Smooth muscle cell (in vitro differentiated cells): ENCODE measurements around the gene TGFBR3. TPM values are rescaled to one million over a fixed set of nuclear protein-coding genes. Genes with fewer than 3 reads are reported as not detected.

Experiments used
- DNase-seq: peaks from one replicate; lab custom pipeline; 2025; ENCODE audit not compliant: unreplicated experiment; lab: John Stamatoyannopoulos, UW
- H2AFZ ChIP-seq: fragments of 200-600 bp; sonication (generic); 2 replicates; pipeline ENCODE4 v1.6.0; 2016; ENCODE audit warnings: antibody characterized with exemption, low read depth, mild to moderate bottlenecking
- H3F3A ChIP-seq: fragments of 200-600 bp; sonication (generic); 2 replicates; pipeline ENCODE4 v1.6.0; 2017; ENCODE audit warnings: antibody characterized with exemption, low read depth
- H3K27ac ChIP-seq: fragments of 200-600 bp; sonication (generic); 2 replicates; pipeline ENCODE4 v1.5.1; 2016; ENCODE audit warnings: low read depth, mild to moderate bottlenecking
- H3K27me3 ChIP-seq: fragments of 200-600 bp; sonication (generic); 2 replicates; pipeline ENCODE4 v1.6.1; 2016; ENCODE audit warnings: low read depth, mild to moderate bottlenecking
- H3K36me3 ChIP-seq: fragments of 200-600 bp; sonication (generic); 2 replicates; pipeline ENCODE4 v1.5.1; 2016; ENCODE audit warnings: low read depth
- H3K4me1 ChIP-seq: fragments of 200-600 bp; sonication (generic); 2 replicates; pipeline ENCODE4 v1.5.1; 2016; ENCODE audit warnings: low read depth
- H3K4me2 ChIP-seq: fragments of 200-600 bp; sonication (generic); 2 replicates; pipeline ENCODE4 v1.6.0; 2016; ENCODE audit warnings: mild to moderate bottlenecking
- H3K4me3 ChIP-seq: fragments of 200-600 bp; sonication (generic); 2 replicates; pipeline ENCODE4 v1.5.1; 2016; ENCODE audit warnings: mild to moderate bottlenecking
- H3K79me2 ChIP-seq: fragments of 200-600 bp; sonication (generic); 2 replicates; pipeline ENCODE4 v1.6.0; 2016; ENCODE audit warnings: low read depth, mild to moderate bottlenecking
- H3K9ac ChIP-seq: fragments of 200-600 bp; sonication (generic); 2 replicates; pipeline ENCODE4 v1.6.0; 2016; ENCODE audit warnings: low read depth
- H3K9me3 ChIP-seq: fragments of 200-600 bp; sonication (generic); replicated peaks from 2 replicates; pipeline ENCODE4 v1.5.1; 2016; ENCODE audit warnings: low read depth
- H4K20me1 ChIP-seq: fragments of 200-600 bp; sonication (generic); 2 replicates; pipeline ENCODE4 v1.6.0; 2016; ENCODE audit warnings: low read depth
- WGBS: methylation state at CpG from one replicate; pipeline ENCODE4 v1.1.7; 2016; ENCODE audit warnings: low lambda C conversion rate; 5-methylcytosine and 5-hydroxymethylcytosine counted together
- polyA plus RNA-seq: library from polyadenylated mRNA; unstranded; fragments of >200 nt; fragmentation: Nextera tagmentation; extraction: Ambion mirVana; gene quantifications from 2 replicates; pipeline ENCODE4 v1.2.1, GENCODE V29; 2016
- total RNA-seq: library from RNA; depleted of rRNA; stranded (reverse); fragments of >200 nt; gene quantifications from 2 replicates; pipeline ENCODE4 v1.2.3, GENCODE V29; 2014
- TF ChIP-seq, protein P1 (sequence below): fragments of 200-600 bp; sonication (generic); IDR thresholded peaks from 2 replicates; pipeline ENCODE4 v1.5.1; 2017; ENCODE audit warnings: borderline replicate concordance, mild to moderate bottlenecking, antibody characterized with exemption; ENCODE audit not compliant: insufficient read depth, poor library complexity, severe bottlenecking

TGFBR3 gene
- total and polyA plus RNA-seq, 2 experiments from 2014 or later, result 68.3 to 112 TPM

DNA sequence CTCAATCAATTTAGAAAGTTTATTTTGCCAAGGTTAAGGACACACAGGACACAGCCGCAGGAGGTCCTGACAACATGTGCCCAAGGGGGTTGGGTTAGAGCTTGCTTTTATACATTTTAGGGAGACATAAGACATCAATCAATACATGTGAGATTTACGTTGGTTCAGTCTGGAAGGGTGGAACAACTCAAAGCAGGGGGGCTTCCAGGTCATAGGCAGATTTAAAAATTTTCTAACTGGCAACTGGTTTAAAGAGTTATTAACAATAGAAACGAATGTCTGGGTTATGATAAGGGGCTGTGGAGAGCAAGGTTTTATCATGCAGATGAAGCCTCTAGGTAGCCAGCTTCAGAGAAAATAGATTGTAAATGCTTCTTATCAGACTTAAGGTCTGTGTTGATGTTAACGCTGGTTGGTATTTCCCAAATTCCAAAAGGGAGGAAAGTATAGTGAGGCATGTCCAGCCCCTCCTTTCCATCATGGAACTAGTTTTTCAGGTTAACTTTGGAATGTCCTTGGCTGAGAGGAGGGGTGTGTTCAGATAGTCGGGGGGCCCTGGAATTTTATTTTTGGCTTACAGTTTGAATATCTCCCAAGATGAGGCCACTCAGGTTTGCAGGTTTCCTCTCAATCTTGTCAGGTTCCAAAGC is 31.0 kb upstream of the TGFBR3 start:
- Histone ChIP-seq H3K36me3 (no peaks in the 10 kb centered on the region), H3K79me2 (no peaks in the 10 kb centered on the region), H2AFZ (no peak overlapping the region), H3K4me3 (no peak overlapping the region), H3K9ac (no peak overlapping the region), H3K4me2 (no peak overlapping the region), H4K20me1 (no peaks in the 10 kb centered on the region), H3K27ac (no peak overlapping the region), H3K4me1 (no peaks in the 10 kb centered on the region), H3F3A (no peaks in the 10 kb centered on the region), H3K9me3 (no peaks in the 10 kb centered on the region), H3K27me3 (no peaks in the 10 kb centered on the region)
- DNase-seq, result no peak
- 54% methylated on average over 5 of the region's 5 CpGs for WGBS
- TF ChIP-seq, protein P1, sequence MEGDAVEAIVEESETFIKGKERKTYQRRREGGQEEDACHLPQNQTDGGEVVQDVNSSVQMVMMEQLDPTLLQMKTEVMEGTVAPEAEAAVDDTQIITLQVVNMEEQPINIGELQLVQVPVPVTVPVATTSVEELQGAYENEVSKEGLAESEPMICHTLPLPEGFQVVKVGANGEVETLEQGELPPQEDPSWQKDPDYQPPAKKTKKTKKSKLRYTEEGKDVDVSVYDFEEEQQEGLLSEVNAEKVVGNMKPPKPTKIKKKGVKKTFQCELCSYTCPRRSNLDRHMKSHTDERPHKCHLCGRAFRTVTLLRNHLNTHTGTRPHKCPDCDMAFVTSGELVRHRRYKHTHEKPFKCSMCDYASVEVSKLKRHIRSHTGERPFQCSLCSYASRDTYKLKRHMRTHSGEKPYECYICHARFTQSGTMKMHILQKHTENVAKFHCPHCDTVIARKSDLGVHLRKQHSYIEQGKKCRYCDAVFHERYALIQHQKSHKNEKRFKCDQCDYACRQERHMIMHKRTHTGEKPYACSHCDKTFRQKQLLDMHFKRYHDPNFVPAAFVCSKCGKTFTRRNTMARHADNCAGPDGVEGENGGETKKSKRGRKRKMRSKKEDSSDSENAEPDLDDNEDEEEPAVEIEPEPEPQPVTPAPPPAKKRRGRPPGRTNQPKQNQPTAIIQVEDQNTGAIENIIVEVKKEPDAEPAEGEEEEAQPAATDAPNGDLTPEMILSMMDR, result no peak

- H4K20me1 ChIP-seq, result no peaks in the 10 kb centered on the region
- H3K4me1 ChIP-seq, result no peaks in the 10 kb centered on the region
- no peaks in the 10 kb centered on the region for H3K9me3 ChIP-seq
- no peaks in the 10 kb centered on the region for H3K79me2 ChIP-seq
- no peak overlapping the region for H3K4me2 ChIP-seq
- no peak for DNase-seq
- no peak overlapping the region for H2AFZ ChIP-seq
- H3K36me3 ChIP-seq, result no peaks in the 10 kb centered on the region
- no peak overlapping the region for H3K27ac ChIP-seq
- no peaks in the 10 kb centered on the region for H3F3A ChIP-seq
- H3K27me3 ChIP-seq, result no peaks in the 10 kb centered on the region
- TF ChIP-seq, protein P1, result no peak
- WGBS, result 82% methylated on average over 4 of the region's 4 CpGs
- H3K9ac ChIP-seq, result no peak overlapping the region
- no peak overlapping the region for H3K4me3 ChIP-seq
Observed at GRCh38 chr1:91916046-91916445, 30.1 kb upstream of the TGFBR3 start.

DNA sequence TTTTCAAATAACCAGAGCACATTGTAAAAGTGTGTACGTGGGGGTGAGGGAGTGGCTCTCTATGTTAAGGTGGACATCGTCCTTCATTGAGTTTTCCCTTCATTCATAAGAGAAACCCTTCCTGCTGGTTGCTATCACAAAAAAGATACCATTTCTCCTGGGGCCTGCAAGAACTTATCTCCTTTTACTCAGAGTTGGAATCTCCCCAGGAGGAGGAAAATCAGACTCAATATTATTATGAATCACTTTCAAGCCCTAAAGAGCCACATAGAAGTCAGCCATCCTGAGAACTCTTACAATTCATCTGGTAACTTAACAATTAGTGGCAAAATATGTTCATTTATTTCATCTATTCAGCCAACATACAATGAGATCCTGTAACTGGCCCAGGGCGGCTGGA is 27.1 kb upstream of the TGFBR3 start:
- TF ChIP-seq, protein P1, result no peak
- H3K9ac ChIP-seq, result no peak overlapping the region
- no peak overlapping the region for H3K27ac ChIP-seq
- H3K4me1 ChIP-seq, result no peaks in the 10 kb centered on the region
- H3K4me3 ChIP-seq, result no peak overlapping the region
- H3K36me3 ChIP-seq, result no peaks in the 10 kb centered on the region
- no peaks in the 10 kb centered on the region for H3K79me2 ChIP-seq
- no peaks in the 10 kb centered on the region for H3F3A ChIP-seq
- H4K20me1 ChIP-seq, result no peaks in the 10 kb centered on the region
- peak overlapping the region; percentile 16 for H2AFZ ChIP-seq
- DNase-seq, result no peak
- no peaks in the 10 kb centered on the region for H3K9me3 ChIP-seq
- H3K27me3 ChIP-seq, result no peaks in the 10 kb centered on the region
- 82% methylated on average over 3 of the region's 3 CpGs for WGBS
- no peak overlapping the region for H3K4me2 ChIP-seq

GRCh38 chr1:91912266-91912665 is 26.3 kb upstream of the TGFBR3 start:
- TF ChIP-seq, protein P1, result no peak
- Histone ChIP-seq H3F3A (no peaks in the 10 kb centered on the region), H4K20me1 (no peaks in the 10 kb centered on the region), H3K4me2 (no peak overlapping the region), H3K9ac (no peak overlapping the region), H3K27me3 (no peaks in the 10 kb centered on the region), H3K36me3 (no peaks in the 10 kb centered on the region), H3K4me1 (no peaks in the 10 kb centered on the region), H3K4me3 (no peak overlapping the region), H3K79me2 (no peaks in the 10 kb centered on the region), H3K9me3 (no peaks in the 10 kb centered on the region), H3K27ac (no peak overlapping the region), H2AFZ (peak overlapping the region; percentile 16)
- no peak for DNase-seq
- 73% methylated on average over 1 of the region's 1 CpG for WGBS
